Upper lobe of left lung (tissue), 4 donors: ENCODE data around the gene MIA2.

Experiments used
- POLR2A ChIP-seq, 4 donors: fragments of 450-650 bp; IDR thresholded peaks; one replicate each; pipeline ENCODE4 v1.5.1; 2016 to 2017; ENCODE audit warnings: antibody characterized with exemption in 4 of 4, mild to moderate bottlenecking in 2 of 4
- TF ChIP-seq, protein P1 (sequence below), 6 experiments: fragments of 450-650 bp in 4 of 6; fragments of 200-600 bp in 2 of 6; sonication (generic) in 2 of 6; IDR thresholded peaks; one replicate each; pipeline ENCODE4 v1.5.1; 2016 to 2019; ENCODE audit warnings: antibody characterized with exemption in 6 of 6

DNA sequence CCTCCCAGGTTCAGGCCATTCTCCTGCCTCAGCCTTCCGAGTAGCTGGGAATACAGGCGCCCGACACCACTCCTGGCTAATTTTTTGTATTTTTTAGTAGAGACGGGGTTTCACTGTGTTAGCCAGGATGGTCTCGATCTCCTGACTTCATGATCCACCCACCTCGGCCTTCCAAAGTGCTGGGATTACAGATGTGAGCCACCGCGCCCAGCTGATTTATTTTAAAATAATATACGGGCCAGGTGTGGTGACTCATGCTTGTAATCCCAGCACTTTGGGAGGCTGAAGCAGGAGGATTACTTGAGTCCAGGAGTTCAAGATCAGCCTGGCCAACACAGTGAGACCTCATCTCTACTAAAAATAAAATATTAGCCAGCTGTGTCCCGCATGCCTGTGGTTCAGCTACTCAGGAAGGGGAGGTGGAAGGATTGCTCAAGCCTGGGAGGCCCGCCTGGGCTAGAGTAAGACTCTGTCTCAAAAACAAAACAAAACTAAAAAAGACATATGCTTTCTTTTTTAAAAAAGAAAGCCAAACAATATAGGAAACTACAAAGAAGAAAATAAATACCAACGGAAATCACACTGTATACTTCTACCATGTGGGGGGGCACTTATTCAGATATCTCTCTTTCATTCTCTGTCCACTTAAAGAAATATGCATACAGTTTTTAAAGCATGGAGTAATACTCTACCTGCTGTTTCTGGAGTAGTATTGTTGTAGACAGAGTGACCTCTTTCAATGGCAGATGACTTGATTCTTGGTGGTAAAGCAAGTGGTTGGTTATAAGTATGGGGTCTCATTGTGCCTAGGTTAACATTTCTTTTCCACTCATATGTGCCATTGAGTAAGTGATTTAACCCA, 930 bp upstream of the MIA2 start:
- TF ChIP-seq, protein P1, sequence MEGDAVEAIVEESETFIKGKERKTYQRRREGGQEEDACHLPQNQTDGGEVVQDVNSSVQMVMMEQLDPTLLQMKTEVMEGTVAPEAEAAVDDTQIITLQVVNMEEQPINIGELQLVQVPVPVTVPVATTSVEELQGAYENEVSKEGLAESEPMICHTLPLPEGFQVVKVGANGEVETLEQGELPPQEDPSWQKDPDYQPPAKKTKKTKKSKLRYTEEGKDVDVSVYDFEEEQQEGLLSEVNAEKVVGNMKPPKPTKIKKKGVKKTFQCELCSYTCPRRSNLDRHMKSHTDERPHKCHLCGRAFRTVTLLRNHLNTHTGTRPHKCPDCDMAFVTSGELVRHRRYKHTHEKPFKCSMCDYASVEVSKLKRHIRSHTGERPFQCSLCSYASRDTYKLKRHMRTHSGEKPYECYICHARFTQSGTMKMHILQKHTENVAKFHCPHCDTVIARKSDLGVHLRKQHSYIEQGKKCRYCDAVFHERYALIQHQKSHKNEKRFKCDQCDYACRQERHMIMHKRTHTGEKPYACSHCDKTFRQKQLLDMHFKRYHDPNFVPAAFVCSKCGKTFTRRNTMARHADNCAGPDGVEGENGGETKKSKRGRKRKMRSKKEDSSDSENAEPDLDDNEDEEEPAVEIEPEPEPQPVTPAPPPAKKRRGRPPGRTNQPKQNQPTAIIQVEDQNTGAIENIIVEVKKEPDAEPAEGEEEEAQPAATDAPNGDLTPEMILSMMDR (IDR thresholded peaks at IDR 0.05): no peak
- TF ChIP-seq POLR2A (IDR thresholded peaks at IDR 0.05): no peak
